Stimulated activated effector memory CD8-positive, alpha-beta T cell treated with anti-CD3 and anti-CD28 coated beads, Interleukin-12 subunit alpha, Interleukin-12 subunit beta, amount 100 ng/mL, for 72 hours (primary cell): ENCODE results near the gene CNTNAP2.
A peak's percentile ranks its signal among the peaks of the same experiment; 100 is the strongest.

Experiments
- ATAC-seq: fragments of 150-1000 bp; cut with Tn5 transposase; 2 replicates; pipeline ENCODE4 v1.10.0; 2021
- DNase-seq, 2 donors: peaks; one replicate each; pipeline ENCODE4 v3.0.0; 2021 to 2022; ENCODE audit warnings: low spot score in 2 of 2
- H3K27ac Mint-ChIP-seq: one replicate; pipeline ENCODE4 v1.8.0; 2022; ENCODE audit warnings: mild to moderate bottlenecking, mixed read lengths
- H3K36me3 Mint-ChIP-seq: one replicate; pipeline ENCODE4 v1.8.0; 2022; ENCODE audit warnings: mild to moderate bottlenecking, mixed read lengths
- H3K4me1 Mint-ChIP-seq: one replicate; pipeline ENCODE4 v1.8.0; 2022; ENCODE audit warnings: mixed read lengths
- H3K4me3 Mint-ChIP-seq: one replicate; pipeline ENCODE4 v1.8.0; 2022; ENCODE audit warnings: mild to moderate bottlenecking, mixed read lengths
- H3K9me3 Mint-ChIP-seq: one replicate; pipeline ENCODE4 v1.8.0; 2022; ENCODE audit warnings: mixed read lengths

The CNTNAP2 gene

DNA sequence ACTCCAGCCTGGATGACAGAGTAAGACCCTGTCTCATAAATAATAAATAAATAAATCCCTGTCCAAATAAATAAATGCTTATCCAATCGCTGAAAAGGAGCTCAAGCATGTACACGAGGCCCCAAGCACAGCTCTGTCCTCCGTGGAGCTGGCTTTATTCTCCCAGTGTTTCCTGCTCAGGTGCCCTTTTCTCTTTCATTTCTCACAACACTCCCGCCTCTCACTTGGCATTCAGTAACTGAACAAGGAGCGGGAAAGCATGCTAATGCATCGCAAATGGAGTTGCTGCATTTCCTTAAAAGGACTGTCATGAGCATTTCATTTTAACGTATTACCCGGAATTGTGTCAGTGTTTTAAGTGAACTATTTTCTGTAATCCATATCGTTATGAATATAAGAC is 2263.1 kb downstream of the CNTNAP2 start:
- Mint-ChIP-seq H3K27ac (no peak overlapping the region), H3K36me3 (no peaks in the 10 kb centered on the region), H3K4me3 (no peak overlapping the region), H3K4me1 (no peaks in the 10 kb centered on the region), H3K9me3 (no peaks in the 10 kb centered on the region)
- no peak for ATAC-seq
- peak in 1 of 2 donors; percentile 15 for DNase-seq

DNA sequence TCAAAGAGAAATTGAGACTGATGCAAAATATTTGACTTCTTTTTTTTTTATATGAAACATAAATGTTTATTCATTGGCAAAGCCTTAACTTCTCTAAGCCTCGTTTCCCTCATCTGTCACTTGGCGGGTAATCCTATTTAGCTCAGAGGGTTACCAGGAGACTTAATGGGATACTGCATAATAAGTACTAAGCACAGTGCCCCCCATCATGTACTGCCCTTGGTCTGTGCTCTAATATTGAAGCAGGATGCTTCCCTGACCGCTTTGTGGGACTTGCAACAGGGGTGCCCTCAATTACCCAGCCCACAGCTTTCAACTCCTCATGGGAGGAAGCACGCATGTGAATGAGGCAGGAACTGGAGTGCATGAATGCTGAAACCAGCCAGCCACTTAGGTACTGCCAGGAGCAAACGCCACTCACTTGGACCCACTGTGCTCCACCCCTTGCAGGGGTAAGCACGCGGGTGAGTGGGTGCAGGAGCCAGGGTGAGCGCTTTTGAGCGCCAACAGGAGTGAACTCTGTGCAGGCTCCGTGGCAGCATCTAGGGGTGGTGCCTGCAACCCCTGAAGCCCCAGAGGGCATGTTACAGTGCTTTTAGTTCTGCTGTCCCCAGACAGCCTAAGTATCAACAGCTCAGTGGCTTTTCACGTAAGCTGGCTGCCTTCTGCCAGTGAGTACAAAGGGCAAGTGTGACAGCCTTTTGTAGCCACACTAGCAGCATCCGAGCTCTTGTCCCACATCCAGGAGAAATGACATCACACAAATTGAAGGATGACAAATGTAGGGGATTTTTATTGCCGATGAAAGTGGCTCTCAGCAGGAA is 2264.2 kb downstream of the CNTNAP2 start:
- DNase-seq (no peak), ATAC-seq (no peak)
- H3K27ac Mint-ChIP-seq, result no peak overlapping the region
- H3K9me3 Mint-ChIP-seq, result no peaks in the 10 kb centered on the region
- H3K36me3 Mint-ChIP-seq, result no peaks in the 10 kb centered on the region
- no peaks in the 10 kb centered on the region for H3K4me1 Mint-ChIP-seq
- no peak overlapping the region for H3K4me3 Mint-ChIP-seq

DNA sequence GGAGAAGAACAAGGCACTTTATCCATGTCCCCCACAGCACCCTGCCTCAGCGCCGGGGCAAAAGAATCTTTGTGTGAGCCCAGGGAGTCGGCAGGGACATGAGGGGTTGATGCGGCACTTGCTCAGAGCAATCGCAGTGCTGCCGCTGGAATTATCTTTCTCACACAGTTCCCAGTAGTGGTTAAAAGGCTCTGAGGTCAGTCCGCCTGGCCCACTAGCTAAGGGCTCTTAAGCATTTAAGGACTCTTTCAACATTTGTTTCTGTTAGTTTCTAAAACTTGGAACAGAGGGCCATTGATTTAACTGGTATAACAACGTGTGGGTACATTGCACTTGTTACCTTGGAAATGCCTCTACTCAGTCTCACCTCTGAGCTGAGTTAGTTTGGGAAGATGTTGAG is 2266.0 kb downstream of the CNTNAP2 start:
- no peaks in the 10 kb centered on the region for H3K9me3 Mint-ChIP-seq
- ATAC-seq (no peak), DNase-seq (peak in 1 of 2 donors; percentile 28)
- no peak overlapping the region for H3K27ac Mint-ChIP-seq
- no peaks in the 10 kb centered on the region for H3K36me3 Mint-ChIP-seq
- no peaks in the 10 kb centered on the region for H3K4me1 Mint-ChIP-seq
- H3K4me3 Mint-ChIP-seq, result no peak overlapping the region

GRCh38 chr7:148383651-148384050 is 2267.1 kb downstream of the CNTNAP2 start:
- ATAC-seq (no peak), DNase-seq (peak in 1 of 2 donors; percentile 10)
- H3K4me1 Mint-ChIP-seq, result no peaks in the 10 kb centered on the region
- no peak overlapping the region for H3K4me3 Mint-ChIP-seq
- H3K27ac Mint-ChIP-seq, result no peak overlapping the region
- H3K36me3 Mint-ChIP-seq, result no peaks in the 10 kb centered on the region
- no peaks in the 10 kb centered on the region for H3K9me3 Mint-ChIP-seq

DNA sequence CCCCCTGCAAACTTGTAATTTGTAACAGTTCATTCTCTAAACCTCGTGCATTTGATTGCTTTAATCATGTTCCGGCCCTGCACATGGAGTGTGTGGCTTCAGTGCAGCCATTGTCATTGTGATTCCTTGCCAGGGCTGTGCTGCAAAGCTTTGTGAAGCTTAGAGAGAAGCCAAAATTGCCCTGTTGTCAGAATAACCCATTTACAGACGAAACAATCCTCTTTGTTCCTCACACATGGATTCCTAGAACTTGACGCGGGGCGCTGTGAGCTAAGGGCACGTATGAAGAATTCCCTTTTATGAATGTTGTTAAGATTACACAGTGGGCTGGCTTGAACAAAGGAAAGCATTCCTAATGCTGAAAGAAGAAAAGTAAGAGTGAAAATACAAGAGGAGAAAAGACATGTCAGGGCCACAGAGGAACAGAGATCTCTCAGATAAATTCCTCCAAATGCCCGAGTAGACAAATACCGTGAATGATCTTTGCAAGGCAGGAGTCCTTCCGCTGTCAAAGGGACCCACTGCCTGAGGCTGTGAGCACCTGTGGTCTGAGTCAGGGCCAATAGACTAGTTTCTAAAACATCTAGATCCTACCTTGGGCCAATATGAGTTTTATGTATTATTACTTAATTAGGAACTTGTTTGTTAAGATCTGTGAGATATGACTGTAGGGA is 2268.5 kb downstream of the CNTNAP2 start:
- ATAC-seq (no peak), DNase-seq (peak in 1 of 2 donors; percentile 17)
- Mint-ChIP-seq H3K27ac (no peak overlapping the region), H3K9me3 (no peaks in the 10 kb centered on the region), H3K4me3 (no peak overlapping the region), H3K4me1 (no peaks in the 10 kb centered on the region), H3K36me3 (no peaks in the 10 kb centered on the region)

DNA sequence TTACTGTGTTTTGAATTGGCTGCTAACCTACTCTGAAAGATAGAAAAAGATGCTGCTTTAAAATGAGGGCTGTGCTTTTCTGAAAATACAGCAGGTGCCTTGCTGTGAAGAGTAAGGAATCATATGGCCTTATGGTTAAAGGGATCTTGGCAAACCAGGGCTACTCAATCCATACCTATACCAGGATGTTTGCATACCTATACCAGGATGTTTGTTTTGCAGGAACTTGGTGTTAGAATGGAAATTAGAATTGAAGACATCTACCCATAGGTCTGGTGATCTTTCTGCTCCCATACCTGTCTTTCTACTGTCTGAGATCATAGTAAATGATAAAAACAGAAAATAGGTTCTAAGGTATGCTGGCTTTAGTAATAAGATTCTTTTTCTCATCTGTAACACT is 2273.8 kb downstream of the CNTNAP2 start:
- ATAC-seq, result no peak
- H3K36me3 Mint-ChIP-seq, result no peaks in the 10 kb centered on the region
- H3K4me1 Mint-ChIP-seq, result no peaks in the 10 kb centered on the region
- H3K9me3 Mint-ChIP-seq, result no peaks in the 10 kb centered on the region
- no peak overlapping the region for H3K27ac Mint-ChIP-seq
- H3K4me3 Mint-ChIP-seq, result no peak overlapping the region
- DNase-seq, result no peak

- no peaks in the 10 kb centered on the region for H3K4me1 Mint-ChIP-seq
- no peak overlapping the region for H3K27ac Mint-ChIP-seq
- no peaks in the 10 kb centered on the region for H3K36me3 Mint-ChIP-seq
- no peaks in the 10 kb centered on the region for H3K9me3 Mint-ChIP-seq
- no peak overlapping the region for H3K4me3 Mint-ChIP-seq
- no peak for ATAC-seq
- DNase-seq, result no peak
These were observed 2275.0 kb downstream of the CNTNAP2 start for GRCh38 chr7:148391591-148391990.

- Mint-ChIP-seq H3K4me3 (no peak overlapping the region), H3K27ac (no peak overlapping the region), H3K9me3 (no peaks in the 10 kb centered on the region), H3K4me1 (no peaks in the 10 kb centered on the region), H3K36me3 (no peaks in the 10 kb centered on the region)
- ATAC-seq, result no peak
- DNase-seq, result no peak
These were observed 2278.0 kb downstream of the CNTNAP2 start for GRCh38 chr7:148394582-148394981.

GRCh38 chr7:148395352-148395811 is 2278.8 kb downstream of the CNTNAP2 start:
- no peak for ATAC-seq
- H3K27ac Mint-ChIP-seq, result no peak overlapping the region
- DNase-seq, result peak in 1 of 2 donors; percentile 29
- no peaks in the 10 kb centered on the region for H3K9me3 Mint-ChIP-seq
- H3K36me3 Mint-ChIP-seq, result no peaks in the 10 kb centered on the region
- H3K4me3 Mint-ChIP-seq, result no peak overlapping the region
- no peaks in the 10 kb centered on the region for H3K4me1 Mint-ChIP-seq

DNA sequence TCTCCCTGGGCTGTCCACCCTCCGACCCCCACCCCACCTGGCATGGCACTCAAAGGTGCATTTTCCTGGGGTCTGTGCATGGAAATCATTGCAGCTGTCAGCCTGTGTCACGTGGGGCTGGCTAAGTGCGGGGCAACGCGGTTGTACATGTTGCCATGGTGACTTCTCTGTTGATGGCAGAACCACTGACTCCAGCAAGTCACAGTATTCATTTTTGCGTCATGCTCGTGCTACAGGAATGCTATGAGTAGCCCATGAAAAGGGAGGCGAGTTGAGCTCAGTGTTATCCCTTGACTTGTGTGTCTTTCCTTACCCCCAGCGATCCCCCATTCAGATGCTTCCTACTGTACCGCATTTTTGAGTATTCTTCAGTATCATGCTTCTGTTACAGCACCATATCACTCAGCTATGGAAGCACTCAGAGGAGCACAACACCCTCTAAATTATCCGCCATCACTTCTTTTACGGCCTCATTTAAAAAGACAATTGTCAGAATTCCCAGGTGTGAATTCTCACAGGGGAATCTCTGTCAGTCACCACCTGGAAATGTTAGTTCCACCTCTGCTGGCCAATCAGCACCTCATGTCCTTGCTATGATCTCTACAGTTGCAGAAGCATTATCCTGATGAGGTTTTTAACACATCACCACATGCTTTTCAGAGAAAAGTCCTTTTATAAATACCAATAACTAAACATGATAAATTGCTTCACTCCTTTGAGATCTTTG is 2279.6 kb downstream of the CNTNAP2 start:
- H3K9me3 Mint-ChIP-seq, result no peaks in the 10 kb centered on the region
- DNase-seq (no peak), ATAC-seq (no peak)
- H3K36me3 Mint-ChIP-seq, result no peaks in the 10 kb centered on the region
- no peak overlapping the region for H3K4me3 Mint-ChIP-seq
- no peak overlapping the region for H3K27ac Mint-ChIP-seq
- H3K4me1 Mint-ChIP-seq, result no peaks in the 10 kb centered on the region

GRCh38 chr7:148397056-148397455 is 2280.5 kb downstream of the CNTNAP2 start:
- Mint-ChIP-seq H3K9me3 (no peaks in the 10 kb centered on the region), H3K4me3 (no peak overlapping the region), H3K36me3 (no peaks in the 10 kb centered on the region), H3K4me1 (no peaks in the 10 kb centered on the region), H3K27ac (no peak overlapping the region)
- no peak for DNase-seq
- no peak for ATAC-seq

DNA sequence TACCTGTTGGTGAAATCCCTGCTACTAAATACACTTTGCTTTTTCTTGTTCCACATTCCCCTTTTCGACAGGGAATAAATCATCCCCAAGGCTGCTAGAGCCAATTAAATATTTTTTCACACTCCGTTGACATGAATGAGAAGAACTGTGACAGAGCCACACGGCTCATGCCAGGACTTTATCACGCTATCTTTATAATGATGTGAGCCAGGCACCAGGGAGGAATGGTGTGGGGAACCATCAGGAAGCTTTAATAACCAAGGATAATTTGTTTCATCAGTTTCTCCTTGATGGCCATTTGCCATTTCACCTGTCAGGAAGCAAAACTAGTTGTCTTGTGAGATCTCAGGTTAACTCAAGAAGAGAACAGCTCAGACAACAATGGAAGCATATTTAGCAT is 2280.9 kb downstream of the CNTNAP2 start:
- H3K27ac Mint-ChIP-seq, result no peak overlapping the region
- H3K4me3 Mint-ChIP-seq, result no peak overlapping the region
- DNase-seq (no peak), ATAC-seq (no peak)
- H3K36me3 Mint-ChIP-seq, result no peaks in the 10 kb centered on the region
- no peaks in the 10 kb centered on the region for H3K4me1 Mint-ChIP-seq
- no peaks in the 10 kb centered on the region for H3K9me3 Mint-ChIP-seq

- ATAC-seq (no peak), DNase-seq (no peak)
- no peak overlapping the region for H3K27ac Mint-ChIP-seq
- H3K4me3 Mint-ChIP-seq, result no peak overlapping the region
- no peaks in the 10 kb centered on the region for H3K36me3 Mint-ChIP-seq
- no peaks in the 10 kb centered on the region for H3K9me3 Mint-ChIP-seq
- no peaks in the 10 kb centered on the region for H3K4me1 Mint-ChIP-seq
These were observed 2281.4 kb downstream of the CNTNAP2 start for GRCh38 chr7:148397985-148398384.

- H3K4me3 Mint-ChIP-seq, result no peak overlapping the region
- ATAC-seq (no peak), DNase-seq (no peak)
- no peaks in the 10 kb centered on the region for H3K4me1 Mint-ChIP-seq
- no peak overlapping the region for H3K27ac Mint-ChIP-seq
- no peaks in the 10 kb centered on the region for H3K9me3 Mint-ChIP-seq
- no peaks in the 10 kb centered on the region for H3K36me3 Mint-ChIP-seq
These were observed 2282.3 kb downstream of the CNTNAP2 start for GRCh38 chr7:148398844-148399365.

- no peaks in the 10 kb centered on the region for H3K9me3 Mint-ChIP-seq
- no peak overlapping the region for H3K27ac Mint-ChIP-seq
- no peak overlapping the region for H3K4me3 Mint-ChIP-seq
- no peaks in the 10 kb centered on the region for H3K36me3 Mint-ChIP-seq
- no peak for DNase-seq
- no peak for ATAC-seq
- H3K4me1 Mint-ChIP-seq, result no peaks in the 10 kb centered on the region
These were observed 2283.5 kb downstream of the CNTNAP2 start for GRCh38 chr7:148400101-148400500.
